Tibial nerve (tissue), 4 donors: ENCODE results near the gene ATP4A. TPM values are rescaled to one million over a fixed set of nuclear protein-coding genes. Genes with fewer than 3 reads are reported as not detected.

ENCODE experiments used
- DNase-seq, 2 donors: peaks; one replicate each; pipeline ENCODE4 v3.0.0-alpha.2; 2019; ENCODE audit warnings: low spot score in 2 of 2
- H3K27ac ChIP-seq, 4 donors: fragments of 200-600 bp; sonication (generic) in 3 of 4; one replicate each; pipeline ENCODE4 v1.5.1; 2017 to 2019; ENCODE audit warnings: mild to moderate bottlenecking in 1 of 4
- H3K27me3 ChIP-seq, 2 donors: fragments of 200-600 bp; sonication (generic) in 1 of 2; one replicate each; pipeline versions ENCODE4 v1.5.1 to v1.6.0; 2017 to 2019
- H3K36me3 ChIP-seq, 3 donors: fragments of 200-600 bp; sonication (generic); one replicate each; pipeline ENCODE4 v1.5.1; 2018 to 2019
- H3K4me1 ChIP-seq, 4 donors: fragments of 200-600 bp; sonication (generic) in 3 of 4; one replicate each; pipeline ENCODE4 v1.5.1; 2017 to 2019
- H3K4me3 ChIP-seq, 4 donors: fragments of 200-600 bp; sonication (generic) in 3 of 4; one replicate each; pipeline ENCODE4 v1.5.1; 2017 to 2019; ENCODE audit warnings: mild to moderate bottlenecking in 1 of 4, moderate library complexity in 1 of 4
- H3K9me3 ChIP-seq, 4 donors: fragments of 200-600 bp; sonication (generic) in 3 of 4; one replicate each; pipeline ENCODE4 v1.5.1; 2017 to 2019
- EP300 ChIP-seq, 2 donors: sonication (generic); formaldehyde crosslinking; IDR thresholded peaks; one replicate each; pipeline ENCODE4 v1.6.1; 2017; ENCODE audit warnings: antibody characterized with exemption in 2 of 2, mild to moderate bottlenecking in 1 of 2
- POLR2A ChIP-seq, 2 donors: fragments of 450-650 bp; IDR thresholded peaks; one replicate each; pipeline ENCODE4 v1.6.1; 2017; ENCODE audit warnings: antibody characterized with exemption in 2 of 2, mild to moderate bottlenecking in 2 of 2, moderate library complexity in 2 of 2
- WGBS, 2 donors: methylation state at CpG; one replicate each; pipeline ENCODE4 v1.1.5; 2018; 5-methylcytosine and 5-hydroxymethylcytosine counted together
- total RNA-seq, 4 donors: library from RNA; depleted of rRNA; stranded (reverse); fragments of >200 nt; gene quantifications; one replicate each; pipeline ENCODE4 v1.1.0, GENCODE V29; 2016
- TF ChIP-seq, protein P1 (sequence below), 5 experiments: fragments of 200-600 bp in 3 of 5; fragments of 450-650 bp in 2 of 5; sonication (generic) in 3 of 5; IDR thresholded peaks; one replicate each; pipeline ENCODE4 v1.5.1; 2016 to 2019; ENCODE audit warnings: antibody characterized with exemption in 5 of 5, mild to moderate bottlenecking in 3 of 5, moderate library complexity in 2 of 5

ATP4A gene
- total RNA-seq, 4 donors from 2014 or later: 0.63 TPM; not detected in 3

DNA sequence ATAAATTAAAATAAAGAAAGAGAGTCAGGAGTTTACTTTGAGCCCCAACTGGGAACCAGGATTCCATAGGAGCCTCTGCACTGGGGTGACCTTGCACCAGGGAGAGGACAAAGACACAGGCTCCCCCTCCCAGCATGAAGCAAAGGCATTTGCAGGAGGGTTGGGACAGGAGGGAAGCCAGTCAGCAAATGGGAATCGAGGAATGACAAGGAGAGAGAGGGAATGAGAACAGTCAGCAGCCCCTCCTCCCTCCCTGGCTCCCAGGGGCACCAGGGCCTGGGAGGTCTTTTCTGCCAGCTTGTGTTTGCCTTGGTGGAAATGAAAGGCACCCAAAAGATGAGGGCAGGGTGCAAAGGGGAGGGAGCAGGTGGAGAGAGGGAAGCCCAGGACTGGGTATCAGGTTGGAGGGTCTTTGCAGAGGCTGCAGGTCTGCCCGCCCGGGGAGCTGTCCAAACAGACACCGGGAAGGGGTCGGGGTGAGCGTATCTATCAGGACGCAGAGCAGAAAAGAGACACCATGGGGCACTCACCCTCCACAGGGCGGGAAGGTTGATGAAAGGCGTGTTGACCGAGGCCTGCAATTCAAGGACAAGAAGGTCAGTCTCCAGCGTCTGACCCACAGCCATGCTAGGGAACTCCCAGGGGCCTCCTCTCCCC is 39.1 kb downstream of the ATP4A start:
- Histone ChIP-seq H3K27ac (no peak overlapping the region), H3K4me1 (no peaks in the 10 kb centered on the region), H3K27me3 (peaks cover 0 to 32% of the 10 kb centered on the region in 2 donors), H3K9me3 (no peaks in the 10 kb centered on the region), H3K36me3 (no peaks in the 10 kb centered on the region), H3K4me3 (no peak overlapping the region)
- no peak for DNase-seq
- TF ChIP-seq EP300 (IDR thresholded peaks at IDR 0.05) (no peak), POLR2A (IDR thresholded peaks at IDR 0.05) (no peak)
- TF ChIP-seq, protein P1, sequence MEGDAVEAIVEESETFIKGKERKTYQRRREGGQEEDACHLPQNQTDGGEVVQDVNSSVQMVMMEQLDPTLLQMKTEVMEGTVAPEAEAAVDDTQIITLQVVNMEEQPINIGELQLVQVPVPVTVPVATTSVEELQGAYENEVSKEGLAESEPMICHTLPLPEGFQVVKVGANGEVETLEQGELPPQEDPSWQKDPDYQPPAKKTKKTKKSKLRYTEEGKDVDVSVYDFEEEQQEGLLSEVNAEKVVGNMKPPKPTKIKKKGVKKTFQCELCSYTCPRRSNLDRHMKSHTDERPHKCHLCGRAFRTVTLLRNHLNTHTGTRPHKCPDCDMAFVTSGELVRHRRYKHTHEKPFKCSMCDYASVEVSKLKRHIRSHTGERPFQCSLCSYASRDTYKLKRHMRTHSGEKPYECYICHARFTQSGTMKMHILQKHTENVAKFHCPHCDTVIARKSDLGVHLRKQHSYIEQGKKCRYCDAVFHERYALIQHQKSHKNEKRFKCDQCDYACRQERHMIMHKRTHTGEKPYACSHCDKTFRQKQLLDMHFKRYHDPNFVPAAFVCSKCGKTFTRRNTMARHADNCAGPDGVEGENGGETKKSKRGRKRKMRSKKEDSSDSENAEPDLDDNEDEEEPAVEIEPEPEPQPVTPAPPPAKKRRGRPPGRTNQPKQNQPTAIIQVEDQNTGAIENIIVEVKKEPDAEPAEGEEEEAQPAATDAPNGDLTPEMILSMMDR (IDR thresholded peaks at IDR 0.05): no peak
- 22 to 40% methylated on average over 9 to 11 of the region's 11 CpGs for WGBS, 2 donors

DNA sequence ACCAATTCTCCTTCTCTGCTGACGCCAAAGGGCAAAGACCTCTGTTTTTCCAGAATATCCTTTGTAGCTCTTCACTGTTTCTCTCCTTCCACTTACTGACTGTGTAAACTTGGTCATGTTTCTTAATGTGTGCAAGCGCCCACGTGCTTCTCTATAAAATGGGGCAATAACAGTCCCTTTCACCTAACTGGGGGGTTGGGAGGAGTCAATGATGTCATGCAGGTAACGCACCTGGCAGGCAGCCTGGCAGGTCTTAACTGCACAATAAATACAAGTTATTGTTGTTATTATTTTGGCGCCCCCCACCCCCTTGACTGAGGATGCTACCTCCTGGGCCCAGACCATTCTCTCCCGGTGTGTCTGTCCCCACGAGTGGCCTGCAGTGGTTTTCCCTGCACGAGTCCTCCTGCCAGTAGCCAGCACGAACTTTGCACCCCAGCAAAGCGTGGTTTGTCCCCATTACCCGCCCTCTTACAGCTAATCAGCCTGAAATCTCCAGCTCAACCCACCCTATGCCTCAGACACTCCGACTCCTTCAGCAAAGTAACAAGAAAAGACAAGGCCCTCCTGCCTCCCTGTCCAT is 40.6 kb downstream of the ATP4A start:
- 79% methylated on average over 12 of the region's 12 CpGs for WGBS, 2 donors
- H3K27ac ChIP-seq: no peak overlapping the region
- TF ChIP-seq, protein P1 (IDR thresholded peaks at IDR 0.05): no peak
- TF ChIP-seq POLR2A (IDR thresholded peaks at IDR 0.05) (no peak), EP300 (IDR thresholded peaks at IDR 0.05) (no peak)
- no peak overlapping the region for H3K4me3 ChIP-seq
- no peaks in the 10 kb centered on the region for H3K4me1 ChIP-seq
- peaks cover 0 to 17% of the 10 kb centered on the region in 2 donors for H3K27me3 ChIP-seq
- no peak for DNase-seq
- no peaks in the 10 kb centered on the region for H3K9me3 ChIP-seq
- no peaks in the 10 kb centered on the region for H3K36me3 ChIP-seq

DNA sequence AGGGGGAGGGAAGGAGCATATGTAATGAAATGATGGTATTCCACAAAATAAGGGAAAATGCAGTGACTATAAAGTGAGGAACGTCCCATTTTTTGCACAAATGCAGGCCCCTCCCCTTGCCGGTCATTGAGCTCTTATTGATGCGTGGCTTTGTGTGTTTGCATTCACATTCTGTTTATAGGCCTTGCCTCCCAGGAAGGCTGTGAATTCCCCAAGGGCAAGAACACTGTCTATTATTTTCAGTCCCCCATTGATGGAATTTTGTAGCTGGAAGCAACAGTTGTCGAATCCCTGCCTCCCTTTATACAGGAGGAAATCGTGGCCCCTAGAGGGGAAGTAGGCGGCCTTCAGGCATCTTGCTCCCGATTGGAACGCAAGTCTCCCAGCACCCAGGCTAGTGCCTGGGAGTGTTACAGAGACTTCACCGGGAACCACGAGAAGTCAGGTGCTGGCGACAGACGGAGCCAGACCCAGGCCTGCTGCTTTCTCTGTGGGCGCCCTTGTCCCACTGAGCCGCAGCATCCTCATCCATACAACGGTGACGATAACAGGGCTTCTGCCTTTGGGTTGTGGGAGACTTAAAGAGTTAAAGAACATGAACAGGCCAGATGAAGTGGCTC is 42.2 kb downstream of the ATP4A start:
- Histone ChIP-seq H3K4me1 (no peaks in the 10 kb centered on the region), H3K9me3 (no peaks in the 10 kb centered on the region), H3K36me3 (no peaks in the 10 kb centered on the region), H3K4me3 (no peak overlapping the region), H3K27ac (no peak overlapping the region), H3K27me3 (peaks cover 0 to 9% of the 10 kb centered on the region in 2 donors)
- WGBS, 2 donors: 40% methylated on average over 16 of the region's 16 CpGs
- TF ChIP-seq EP300 (IDR thresholded peaks at IDR 0.05) (no peak), POLR2A (IDR thresholded peaks at IDR 0.05) (no peak)
- TF ChIP-seq, protein P1 (IDR thresholded peaks at IDR 0.05): no peak
- DNase-seq: no peak

DNA sequence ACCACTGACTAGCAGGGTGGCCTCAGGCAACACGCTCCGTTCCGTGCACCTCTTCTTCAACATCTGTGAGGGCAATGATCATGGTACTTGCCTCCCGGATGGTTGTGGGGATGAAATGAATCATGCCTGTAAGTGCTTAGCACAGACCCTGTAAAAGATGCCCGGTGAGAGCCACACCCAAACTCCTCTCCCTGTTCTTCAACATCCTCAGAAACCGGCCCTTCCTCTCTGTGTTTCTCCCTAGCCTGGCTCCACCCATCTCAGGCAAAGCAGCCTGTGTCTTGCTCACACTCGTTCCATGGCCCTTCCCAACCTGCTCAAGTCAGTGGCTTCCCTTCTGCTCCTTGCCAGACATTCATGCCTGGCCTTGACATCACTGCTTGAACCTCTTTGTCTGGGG is 44.2 kb downstream of the ATP4A start:
- DNase-seq: no peak
- Histone ChIP-seq H3K4me1 (no peaks in the 10 kb centered on the region), H3K27ac (no peak overlapping the region), H3K27me3 (peaks cover 0 to 8% of the 10 kb centered on the region in 2 donors), H3K4me3 (no peak overlapping the region), H3K9me3 (no peaks in the 10 kb centered on the region), H3K36me3 (no peaks in the 10 kb centered on the region)
- 53 to 61% methylated on average over 7 of the region's 7 CpGs for WGBS, 2 donors
- no peak for TF ChIP-seq POLR2A (IDR thresholded peaks at IDR 0.05)
- TF ChIP-seq, protein P1 (IDR thresholded peaks at IDR 0.05): no peak
- no peak for TF ChIP-seq EP300 (IDR thresholded peaks at IDR 0.05)

DNA sequence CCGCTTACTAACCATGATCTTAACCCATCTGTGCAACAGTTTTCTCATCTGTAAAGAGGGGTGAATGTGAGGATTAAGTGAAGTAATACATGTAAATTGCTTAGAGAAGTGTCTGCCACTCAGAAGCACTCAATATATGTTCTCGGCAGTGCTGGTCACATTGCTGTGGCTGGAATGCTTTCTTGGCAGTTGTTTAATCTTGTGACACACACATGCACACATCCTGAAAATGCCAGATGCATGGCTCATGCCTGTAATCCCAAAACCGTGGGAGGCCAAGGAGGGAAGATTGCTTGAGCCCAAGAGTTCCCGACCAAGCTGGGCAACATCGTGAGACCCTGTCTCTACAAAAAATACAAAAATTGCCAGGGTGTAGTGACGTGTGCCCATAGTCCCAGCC is 45.1 kb downstream of the ATP4A start:
- Histone ChIP-seq H3K4me1 (no peaks in the 10 kb centered on the region), H3K27me3 (peaks cover 0 to 12% of the 10 kb centered on the region in 2 donors), H3K9me3 (no peaks in the 10 kb centered on the region), H3K36me3 (no peaks in the 10 kb centered on the region), H3K27ac (no peak overlapping the region), H3K4me3 (no peak overlapping the region)
- DNase-seq: no peak
- WGBS, 2 donors: 60 to 73% methylated on average over 6 of the region's 6 CpGs
- TF ChIP-seq, protein P1 (IDR thresholded peaks at IDR 0.05): no peak
- TF ChIP-seq POLR2A (IDR thresholded peaks at IDR 0.05) (no peak), EP300 (IDR thresholded peaks at IDR 0.05) (no peak)
